Prostate gland (tissue), 2 donors: ENCODE data around the gene NEK7. TPM values are rescaled to one million over a fixed set of nuclear protein-coding genes. Genes with fewer than 3 reads are reported as not detected.

ENCODE experiments used
- DNase-seq: peaks from one replicate; pipeline ENCODE4 v3.0.0-alpha.2; 2019; ENCODE audit warnings: low spot score
- H3K27ac ChIP-seq, 2 donors: fragments of 200-600 bp; sonication (generic); 2 replicates each; pipeline ENCODE4 v1.5.1; 2017 to 2019
- H3K27me3 ChIP-seq: fragments of 200-600 bp; sonication (generic); replicated peaks from 2 replicates; pipeline ENCODE4 v1.5.1; 2019; ENCODE audit not compliant: insufficient read depth
- H3K36me3 ChIP-seq, 2 donors: fragments of 200-600 bp; sonication (generic); 1 replicate in 1 of 2; 2 replicates in 1 of 2; pipeline versions ENCODE4 v1.5.1 to v1.8.1; 2017 to 2019
- H3K4me1 ChIP-seq: fragments of 200-600 bp; sonication (generic); replicated peaks from 2 replicates; pipeline ENCODE4 v1.5.1; 2019
- H3K4me3 ChIP-seq, 2 donors: fragments of 200-600 bp; sonication (generic); 2 replicates each; pipeline ENCODE4 v1.5.1; 2017 to 2019
- H3K9me3 ChIP-seq: fragments of 200-600 bp; sonication (generic); 2 replicates; pipeline ENCODE4 v1.5.1; 2017
- CTCF ChIP-seq, 4 experiments: fragments of 200-600 bp in 2 of 4; fragments of 450-650 bp in 2 of 4; sonication (generic) in 2 of 4; IDR thresholded peaks; 1 replicate in 3 of 4; 2 replicates in 1 of 4; pipeline ENCODE4 v1.5.1; 2016 to 2019; ENCODE audit warnings: antibody characterized with exemption in 4 of 4, mild to moderate bottlenecking in 2 of 4, moderate library complexity in 2 of 4
- POLR2A ChIP-seq: fragments of 450-650 bp; IDR thresholded peaks from one replicate; pipeline ENCODE4 v1.6.1; 2016; ENCODE audit warnings: antibody characterized with exemption, mild to moderate bottlenecking
- POLR2AphosphoS5 ChIP-seq: sonication (generic); formaldehyde crosslinking; IDR thresholded peaks from one replicate; pipeline ENCODE4 v1.6.1; 2017; ENCODE audit warnings: antibody characterized with exemption
- WGBS: methylation state at CpG from one replicate; pipeline ENCODE4 v1.1.5; 2018; 5-methylcytosine and 5-hydroxymethylcytosine counted together
- intact Hi-C: fragments of 100-400 bp; cut with DNase I; formaldehyde crosslinking; loops from one replicate; pipeline ENCODE4 v1.14.2; 2022
- total RNA-seq, 2 donors: library from RNA; depleted of rRNA; stranded (reverse); fragments of >200 nt; gene quantifications; one replicate each; pipeline ENCODE4 v1.1.0, GENCODE V29; 2016

NEK7 gene
- total RNA-seq, 2 donors from 2014 or later = 53.3 to 70.9 TPM

- no peak for DNase-seq
- no peaks in the 10 kb centered on the region for H3K36me3 ChIP-seq
- TF ChIP-seq POLR2A (no peak), CTCF (IDR thresholded peaks at IDR 0.05) (no peak), POLR2AphosphoS5 (no peak)
- H3K27ac ChIP-seq = no peak overlapping the region
- no peaks in the 10 kb centered on the region for H3K27me3 ChIP-seq
- H3K4me3 ChIP-seq = no peak overlapping the region
- H3K4me1 ChIP-seq = no peaks in the 10 kb centered on the region
- no peaks in the 10 kb centered on the region for H3K9me3 ChIP-seq
- whole genome bisulfite sequencing = 82% methylated on average over 5 of the region's 5 CpGs
- intact Hi-C loops = loop anchor here (10.0 kb wide), 1 partner anchor 268 kb away; no protein-coding TSS in a partner anchor
Observed at GRCh38 chr1:198352975-198353695, 196.3 kb downstream of the NEK7 start.

- Histone ChIP-seq H3K27ac (no peak overlapping the region), H3K36me3 (no peaks in the 10 kb centered on the region), H3K27me3 (no peaks in the 10 kb centered on the region), H3K9me3 (no peaks in the 10 kb centered on the region), H3K4me3 (no peak overlapping the region), H3K4me1 (no peaks in the 10 kb centered on the region)
- no peak for TF ChIP-seq POLR2A
- no peak for TF ChIP-seq CTCF (IDR thresholded peaks at IDR 0.05)
- TF ChIP-seq POLR2AphosphoS5 = no peak
- intact Hi-C loops = loop anchor here (10.0 kb wide), 1 partner anchor 273 kb away; no protein-coding TSS in a partner anchor
- DNase-seq = no peak
- 61% methylated on average over 2 of the region's 2 CpGs for WGBS
Observed at GRCh38 chr1:198357937-198358336, 201.1 kb downstream of the NEK7 start.

- Histone ChIP-seq H3K9me3 (no peaks in the 10 kb centered on the region), H3K27ac (no peak overlapping the region), H3K36me3 (no peaks in the 10 kb centered on the region), H3K4me3 (no peak overlapping the region), H3K27me3 (no peaks in the 10 kb centered on the region), H3K4me1 (no peaks in the 10 kb centered on the region)
- TF ChIP-seq POLR2AphosphoS5 = no peak
- TF ChIP-seq POLR2A = no peak
- TF ChIP-seq CTCF (IDR thresholded peaks at IDR 0.05) = peak in 3 of 4 experiments; percentile 28 to 35 (median 33)
- intact Hi-C loops = loop anchor here (10.0 kb wide), 1 partner anchor 274 kb away; no protein-coding TSS in a partner anchor
- 22% methylated on average over 6 of the region's 6 CpGs for WGBS
- DNase-seq = no peak
Observed at GRCh38 chr1:198359024-198359653, 202.3 kb downstream of the NEK7 start.

- no peaks in the 10 kb centered on the region for H3K4me1 ChIP-seq
- intact Hi-C loops = no loop called here
- H3K9me3 ChIP-seq = no peaks in the 10 kb centered on the region
- no peak for DNase-seq
- no peaks in the 10 kb centered on the region for H3K36me3 ChIP-seq
- H3K4me3 ChIP-seq = no peak overlapping the region
- H3K27me3 ChIP-seq = no peaks in the 10 kb centered on the region
- H3K27ac ChIP-seq = no peak overlapping the region
- TF ChIP-seq POLR2AphosphoS5 = no peak
- TF ChIP-seq POLR2A = no peak
- TF ChIP-seq CTCF (IDR thresholded peaks at IDR 0.05) = no peak
- WGBS = 78% methylated on average over 4 of the region's 4 CpGs
Observed at GRCh38 chr1:198360208-198360729, 203.5 kb downstream of the NEK7 start.
